ENCODE results near the gene MAP3K10. TPM values are rescaled to one million over a fixed set of nuclear protein-coding genes. Genes with fewer than 3 reads are reported as not detected.
A peak's percentile ranks its signal among the peaks of the same experiment; 100 is the strongest.

MAP3K10 gene
- polyA plus RNA-seq, 2 donors = 5.9 to 13.5 TPM

GRCh38 chr19:40252395-40252794 is 61.2 kb downstream of the MAP3K10 start:
- no peaks in the 10 kb centered on the region for H3K27me3 ChIP-seq (ENCODE audit: control insufficient read depth in 1 of 2, insufficient read depth in 2 of 2, low read length in 2 of 2)
- H3K9me3 ChIP-seq (ENCODE audit: control insufficient read depth in 2 of 2, insufficient read depth in 1 of 2, low read depth in 1 of 2, low read length in 1 of 2) = no peaks in the 10 kb centered on the region
- peaks cover 7 to 8% of the 10 kb centered on the region in 2 donors for H3K4me1 ChIP-seq (ENCODE audit: control insufficient read depth in 2 of 2, insufficient read depth in 2 of 2, low read length in 1 of 2)
- WGBS, 2 donors = 50 to 55% methylated on average over 7 of the region's 7 CpGs
- peaks cover 29 to 48% of the 10 kb centered on the region in 2 donors for H3K36me3 ChIP-seq (ENCODE audit: control insufficient read depth in 2 of 2, insufficient read depth in 2 of 2, low read length in 1 of 2)
- H3K4me3 ChIP-seq (ENCODE audit: low read depth in 1 of 2, low read length in 2 of 2) = no peak overlapping the region
- H3K27ac ChIP-seq (ENCODE audit: low read depth in 2 of 2, low read length in 1 of 2) = no peak overlapping the region

GRCh38 chr19:40253611-40254092 is 62.4 kb downstream of the MAP3K10 start:
- no peaks in the 10 kb centered on the region for H3K9me3 ChIP-seq (ENCODE audit: control insufficient read depth in 2 of 2, insufficient read depth in 1 of 2, low read depth in 1 of 2, low read length in 1 of 2)
- no peak overlapping the region for H3K4me3 ChIP-seq (ENCODE audit: low read depth in 1 of 2, low read length in 2 of 2)
- H3K27ac ChIP-seq (ENCODE audit: low read depth in 2 of 2, low read length in 1 of 2) = no peak overlapping the region
- no peaks in the 10 kb centered on the region for H3K27me3 ChIP-seq (ENCODE audit: control insufficient read depth in 1 of 2, insufficient read depth in 2 of 2, low read length in 2 of 2)
- H3K4me1 ChIP-seq (ENCODE audit: control insufficient read depth in 2 of 2, insufficient read depth in 2 of 2, low read length in 1 of 2) = peaks cover 7 to 8% of the 10 kb centered on the region in 2 donors
- peaks cover 23 to 40% of the 10 kb centered on the region in 2 donors for H3K36me3 ChIP-seq (ENCODE audit: control insufficient read depth in 2 of 2, insufficient read depth in 2 of 2, low read length in 1 of 2)
- 48 to 63% methylated on average over 8 of the region's 8 CpGs for WGBS, 2 donors

- H3K4me1 ChIP-seq (ENCODE audit: control insufficient read depth in 2 of 2, insufficient read depth in 2 of 2, low read length in 1 of 2) = peaks cover 7 to 8% of the 10 kb centered on the region in 2 donors
- no peaks in the 10 kb centered on the region for H3K9me3 ChIP-seq (ENCODE audit: control insufficient read depth in 2 of 2, insufficient read depth in 1 of 2, low read depth in 1 of 2, low read length in 1 of 2)
- H3K4me3 ChIP-seq (ENCODE audit: low read depth in 1 of 2, low read length in 2 of 2) = no peak overlapping the region
- peaks cover 17 to 33% of the 10 kb centered on the region in 2 donors for H3K36me3 ChIP-seq (ENCODE audit: control insufficient read depth in 2 of 2, insufficient read depth in 2 of 2, low read length in 1 of 2)
- WGBS, 2 donors = 86 to 94% methylated on average over 16 of the region's 16 CpGs
- no peaks in the 10 kb centered on the region for H3K27me3 ChIP-seq (ENCODE audit: control insufficient read depth in 1 of 2, insufficient read depth in 2 of 2, low read length in 2 of 2)
- no peak overlapping the region for H3K27ac ChIP-seq (ENCODE audit: low read depth in 2 of 2, low read length in 1 of 2)
Measured at GRCh38 chr19:40254714-40255418, 63.6 kb downstream of the MAP3K10 start.

DNA sequence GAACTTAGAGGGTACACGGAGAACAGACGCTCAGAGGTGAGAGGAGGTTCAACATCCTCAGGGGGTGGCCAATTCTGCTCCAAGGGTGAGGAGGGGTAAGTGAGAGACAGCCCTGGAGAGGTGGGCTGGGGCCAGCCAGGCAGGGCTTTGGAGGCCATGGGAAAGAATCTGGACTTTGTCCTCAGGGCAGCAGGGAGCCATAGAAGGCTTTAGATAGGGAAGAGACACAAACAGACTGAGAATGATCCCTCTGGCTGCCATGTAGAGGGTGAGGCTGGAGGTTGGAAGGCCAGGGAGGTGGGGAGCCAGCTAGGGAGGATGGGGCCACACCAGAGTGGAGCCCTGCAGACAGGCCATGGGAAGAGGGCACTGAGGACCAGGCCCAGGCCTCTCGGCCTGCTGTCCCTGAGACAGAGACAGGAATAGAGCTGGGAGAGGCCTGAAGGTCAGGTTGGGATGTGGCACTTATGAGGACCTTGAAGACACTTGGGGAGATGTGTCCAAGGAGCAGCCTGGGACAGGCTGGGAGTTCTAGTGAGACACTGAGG is 64.5 kb downstream of the MAP3K10 start:
- Histone ChIP-seq H3K4me3 (ENCODE audit: low read depth in 1 of 2, low read length in 2 of 2) (no peak overlapping the region), H3K9me3 (ENCODE audit: control insufficient read depth in 2 of 2, insufficient read depth in 1 of 2, low read depth in 1 of 2, low read length in 1 of 2) (no peaks in the 10 kb centered on the region), H3K27me3 (ENCODE audit: control insufficient read depth in 1 of 2, insufficient read depth in 2 of 2, low read length in 2 of 2) (no peaks in the 10 kb centered on the region), H3K4me1 (ENCODE audit: control insufficient read depth in 2 of 2, insufficient read depth in 2 of 2, low read length in 1 of 2) (peaks cover 7 to 8% of the 10 kb centered on the region in 2 donors), H3K36me3 (ENCODE audit: control insufficient read depth in 2 of 2, insufficient read depth in 2 of 2, low read length in 1 of 2) (peaks cover 17 to 31% of the 10 kb centered on the region in 2 donors), H3K27ac (ENCODE audit: low read depth in 2 of 2, low read length in 1 of 2) (no peak overlapping the region)
- WGBS, 2 donors = 75 to 86% methylated on average over 3 of the region's 3 CpGs

DNA sequence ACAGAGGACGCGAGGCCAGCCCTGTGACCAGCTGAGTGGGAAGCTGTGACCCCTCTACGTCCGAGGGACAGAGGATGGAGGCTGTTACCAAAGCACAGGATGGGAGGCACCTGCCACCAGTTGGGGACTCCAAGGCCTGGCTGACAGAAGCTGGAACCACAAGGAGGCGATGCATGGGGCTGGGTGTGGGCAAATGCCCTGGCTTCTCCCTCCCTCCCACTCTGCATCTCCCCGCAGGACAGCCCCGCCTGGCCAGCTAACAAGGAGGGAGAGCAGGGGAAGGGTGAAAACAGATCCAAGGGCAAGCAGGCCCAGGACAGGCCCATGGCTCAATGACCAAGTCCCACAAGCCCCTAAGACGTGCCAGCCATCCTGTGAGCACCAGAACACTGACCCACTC is 65.3 kb downstream of the MAP3K10 start:
- peaks cover 17 to 28% of the 10 kb centered on the region in 2 donors for H3K36me3 ChIP-seq (ENCODE audit: control insufficient read depth in 2 of 2, insufficient read depth in 2 of 2, low read length in 1 of 2)
- no peak overlapping the region for H3K4me3 ChIP-seq (ENCODE audit: low read depth in 1 of 2, low read length in 2 of 2)
- H3K27ac ChIP-seq (ENCODE audit: low read depth in 2 of 2, low read length in 1 of 2) = peak overlapping the region in 1 of 2 donors; percentile 22
- no peaks in the 10 kb centered on the region for H3K9me3 ChIP-seq (ENCODE audit: control insufficient read depth in 2 of 2, insufficient read depth in 1 of 2, low read depth in 1 of 2, low read length in 1 of 2)
- 88 to 93% methylated on average over 8 of the region's 8 CpGs for WGBS, 2 donors
- H3K4me1 ChIP-seq (ENCODE audit: control insufficient read depth in 2 of 2, insufficient read depth in 2 of 2, low read length in 1 of 2) = peaks cover 7 to 8% of the 10 kb centered on the region in 2 donors
- H3K27me3 ChIP-seq (ENCODE audit: control insufficient read depth in 1 of 2, insufficient read depth in 2 of 2, low read length in 2 of 2) = no peaks in the 10 kb centered on the region

GRCh38 chr19:40257096-40257517 is 65.9 kb downstream of the MAP3K10 start:
- Histone ChIP-seq H3K27ac (ENCODE audit: low read depth in 2 of 2, low read length in 1 of 2) (no peak overlapping the region), H3K27me3 (ENCODE audit: control insufficient read depth in 1 of 2, insufficient read depth in 2 of 2, low read length in 2 of 2) (no peaks in the 10 kb centered on the region), H3K36me3 (ENCODE audit: control insufficient read depth in 2 of 2, insufficient read depth in 2 of 2, low read length in 1 of 2) (peaks cover 17 to 25% of the 10 kb centered on the region in 2 donors), H3K9me3 (ENCODE audit: control insufficient read depth in 2 of 2, insufficient read depth in 1 of 2, low read depth in 1 of 2, low read length in 1 of 2) (no peaks in the 10 kb centered on the region), H3K4me1 (ENCODE audit: control insufficient read depth in 2 of 2, insufficient read depth in 2 of 2, low read length in 1 of 2) (peaks cover 7 to 8% of the 10 kb centered on the region in 2 donors), H3K4me3 (ENCODE audit: low read depth in 1 of 2, low read length in 2 of 2) (no peak overlapping the region)
- 57 to 65% methylated on average over 9 of the region's 9 CpGs for WGBS, 2 donors

DNA sequence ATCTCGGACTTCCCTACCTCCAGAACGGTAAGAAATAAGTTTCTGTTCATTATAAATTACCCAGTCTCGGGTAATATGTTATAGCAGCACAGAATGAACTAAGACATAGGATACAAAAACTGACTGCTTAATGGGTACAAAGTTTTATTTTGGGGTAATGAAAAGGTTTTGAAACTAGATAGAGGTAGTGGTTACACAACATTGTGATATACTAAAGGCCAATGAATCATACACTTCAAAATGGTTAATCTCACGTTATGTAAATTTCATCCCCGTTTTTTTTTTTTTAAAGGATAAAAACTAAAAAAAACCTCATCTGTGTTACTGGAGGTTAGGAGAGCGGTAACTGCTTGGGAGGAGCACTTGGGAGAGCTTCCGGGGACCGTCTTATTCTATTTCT is 70.4 kb downstream of the MAP3K10 start:
- H3K27ac ChIP-seq (ENCODE audit: low read depth in 2 of 2, low read length in 1 of 2) = no peak overlapping the region
- H3K36me3 ChIP-seq (ENCODE audit: control insufficient read depth in 2 of 2, insufficient read depth in 2 of 2, low read length in 1 of 2) = peaks cover 12 to 28% of the 10 kb centered on the region in 2 donors
- WGBS, 2 donors = 79 to 80% methylated on average over 8 of the region's 8 CpGs

GRCh38 chr19:40262422-40262821 is 71.2 kb downstream of the MAP3K10 start:
- no peak overlapping the region for H3K27ac ChIP-seq (ENCODE audit: low read depth in 2 of 2, low read length in 1 of 2)
- H3K27me3 ChIP-seq (ENCODE audit: control insufficient read depth in 1 of 2, insufficient read depth in 2 of 2, low read length in 2 of 2) = no peaks in the 10 kb centered on the region
- no peak overlapping the region for H3K4me3 ChIP-seq (ENCODE audit: low read depth in 1 of 2, low read length in 2 of 2)
- H3K36me3 ChIP-seq (ENCODE audit: control insufficient read depth in 2 of 2, insufficient read depth in 2 of 2, low read length in 1 of 2) = peaks cover 12 to 24% of the 10 kb centered on the region in 2 donors
- WGBS, 2 donors = 91 to 96% methylated on average over 3 of the region's 3 CpGs
- no peaks in the 10 kb centered on the region for H3K9me3 ChIP-seq (ENCODE audit: control insufficient read depth in 2 of 2, insufficient read depth in 1 of 2, low read depth in 1 of 2, low read length in 1 of 2)
- no peaks in the 10 kb centered on the region for H3K4me1 ChIP-seq (ENCODE audit: control insufficient read depth in 2 of 2, insufficient read depth in 2 of 2, low read length in 1 of 2)

More for the DNA sequence above, 70.4 kb downstream of the MAP3K10 start:
- H3K27me3 ChIP-seq (ENCODE audit: control insufficient read depth in 1 of 2, insufficient read depth in 2 of 2, low read length in 2 of 2) = no peaks in the 10 kb centered on the region
- H3K9me3 ChIP-seq (ENCODE audit: control insufficient read depth in 2 of 2, insufficient read depth in 1 of 2, low read depth in 1 of 2, low read length in 1 of 2) = no peaks in the 10 kb centered on the region
- no peak overlapping the region for H3K4me3 ChIP-seq (ENCODE audit: low read depth in 1 of 2, low read length in 2 of 2)
- H3K4me1 ChIP-seq (ENCODE audit: control insufficient read depth in 2 of 2, insufficient read depth in 2 of 2, low read length in 1 of 2) = peaks cover 6 to 7% of the 10 kb centered on the region in 2 donors

DNA sequence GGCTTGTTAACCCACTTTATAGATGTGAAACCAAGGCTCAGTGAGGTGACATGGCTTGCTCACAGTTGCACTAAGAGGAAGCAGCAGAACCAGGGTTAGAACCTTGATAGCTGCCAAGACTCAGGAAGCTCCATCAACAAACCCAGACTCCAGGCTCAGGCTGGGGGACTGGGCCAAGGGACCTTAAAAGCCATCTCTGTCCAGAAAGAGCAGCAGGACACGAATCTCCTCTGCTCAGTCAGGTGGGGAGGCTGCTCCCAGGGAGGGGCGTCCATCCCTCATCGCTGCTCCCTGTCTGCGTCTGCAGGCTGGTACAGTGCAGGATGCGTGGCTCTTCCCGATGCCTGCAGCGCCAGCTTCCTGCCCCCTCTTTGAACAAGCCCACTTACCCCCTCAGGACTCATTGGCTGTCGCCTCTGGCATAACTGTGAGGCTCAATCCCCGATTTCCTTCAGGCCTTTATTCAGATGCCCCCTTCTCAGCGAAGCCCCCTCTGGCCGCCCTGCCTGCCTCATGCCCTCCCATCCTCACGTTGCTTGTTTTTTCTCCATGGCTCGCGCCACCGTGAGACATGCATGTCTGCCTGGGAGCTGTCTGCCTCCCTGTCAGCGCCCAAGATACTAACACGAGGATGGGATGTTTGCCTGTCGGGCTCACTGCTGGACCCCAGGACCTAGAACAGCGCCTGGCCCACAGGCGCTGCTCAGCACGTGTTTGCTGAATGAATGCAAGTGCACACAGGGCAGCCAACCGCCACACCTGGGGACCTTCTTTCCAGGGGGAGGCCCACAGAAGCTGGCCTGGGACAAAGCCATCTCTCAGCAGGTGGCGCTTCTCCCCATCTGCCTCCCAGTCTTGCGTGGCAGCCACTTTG is 72.5 kb downstream of the MAP3K10 start:
- 90 to 91% methylated on average over 24 of the region's 24 CpGs for WGBS, 2 donors
- H3K4me1 ChIP-seq (ENCODE audit: control insufficient read depth in 2 of 2, insufficient read depth in 2 of 2, low read length in 1 of 2) = no peaks in the 10 kb centered on the region
- no peak overlapping the region for H3K4me3 ChIP-seq (ENCODE audit: low read depth in 1 of 2, low read length in 2 of 2)
- no peaks in the 10 kb centered on the region for H3K9me3 ChIP-seq (ENCODE audit: control insufficient read depth in 2 of 2, insufficient read depth in 1 of 2, low read depth in 1 of 2, low read length in 1 of 2)
- H3K27ac ChIP-seq (ENCODE audit: low read depth in 2 of 2, low read length in 1 of 2) = no peak overlapping the region
- no peaks in the 10 kb centered on the region for H3K27me3 ChIP-seq (ENCODE audit: control insufficient read depth in 1 of 2, insufficient read depth in 2 of 2, low read length in 2 of 2)
- peaks cover 12 to 24% of the 10 kb centered on the region in 2 donors for H3K36me3 ChIP-seq (ENCODE audit: control insufficient read depth in 2 of 2, insufficient read depth in 2 of 2, low read length in 1 of 2)
